EH (cell line): Measurements from ENCODE around the gene ANAPC5.
A peak's percentile ranks its signal among the peaks of the same experiment; 100 is the strongest.
"Not testable (repeated sequence)": the region's sequence is repeated elsewhere in the genome, so short reads cannot be mapped to it uniquely, and the experiment has no call there.

ENCODE experiments used
- DNase-seq: peaks from one replicate; pipeline ENCODE4 v3.0.0-alpha.2; 2015; ENCODE audit warnings: low read depth

ANAPC5 gene, protein sequence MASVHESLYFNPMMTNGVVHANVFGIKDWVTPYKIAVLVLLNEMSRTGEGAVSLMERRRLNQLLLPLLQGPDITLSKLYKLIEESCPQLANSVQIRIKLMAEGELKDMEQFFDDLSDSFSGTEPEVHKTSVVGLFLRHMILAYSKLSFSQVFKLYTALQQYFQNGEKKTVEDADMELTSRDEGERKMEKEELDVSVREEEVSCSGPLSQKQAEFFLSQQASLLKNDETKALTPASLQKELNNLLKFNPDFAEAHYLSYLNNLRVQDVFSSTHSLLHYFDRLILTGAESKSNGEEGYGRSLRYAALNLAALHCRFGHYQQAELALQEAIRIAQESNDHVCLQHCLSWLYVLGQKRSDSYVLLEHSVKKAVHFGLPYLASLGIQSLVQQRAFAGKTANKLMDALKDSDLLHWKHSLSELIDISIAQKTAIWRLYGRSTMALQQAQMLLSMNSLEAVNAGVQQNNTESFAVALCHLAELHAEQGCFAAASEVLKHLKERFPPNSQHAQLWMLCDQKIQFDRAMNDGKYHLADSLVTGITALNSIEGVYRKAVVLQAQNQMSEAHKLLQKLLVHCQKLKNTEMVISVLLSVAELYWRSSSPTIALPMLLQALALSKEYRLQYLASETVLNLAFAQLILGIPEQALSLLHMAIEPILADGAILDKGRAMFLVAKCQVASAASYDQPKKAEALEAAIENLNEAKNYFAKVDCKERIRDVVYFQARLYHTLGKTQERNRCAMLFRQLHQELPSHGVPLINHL

GRCh38 chr12:121351820-121352681 lies at the start of gene ANAPC5:
Gene ANAPC5 (minus strand): TSS chr12:121352411. CDS start chr12:121352340, 71 bp downstream.
- peak; percentile 100 for DNase-seq

DNA sequence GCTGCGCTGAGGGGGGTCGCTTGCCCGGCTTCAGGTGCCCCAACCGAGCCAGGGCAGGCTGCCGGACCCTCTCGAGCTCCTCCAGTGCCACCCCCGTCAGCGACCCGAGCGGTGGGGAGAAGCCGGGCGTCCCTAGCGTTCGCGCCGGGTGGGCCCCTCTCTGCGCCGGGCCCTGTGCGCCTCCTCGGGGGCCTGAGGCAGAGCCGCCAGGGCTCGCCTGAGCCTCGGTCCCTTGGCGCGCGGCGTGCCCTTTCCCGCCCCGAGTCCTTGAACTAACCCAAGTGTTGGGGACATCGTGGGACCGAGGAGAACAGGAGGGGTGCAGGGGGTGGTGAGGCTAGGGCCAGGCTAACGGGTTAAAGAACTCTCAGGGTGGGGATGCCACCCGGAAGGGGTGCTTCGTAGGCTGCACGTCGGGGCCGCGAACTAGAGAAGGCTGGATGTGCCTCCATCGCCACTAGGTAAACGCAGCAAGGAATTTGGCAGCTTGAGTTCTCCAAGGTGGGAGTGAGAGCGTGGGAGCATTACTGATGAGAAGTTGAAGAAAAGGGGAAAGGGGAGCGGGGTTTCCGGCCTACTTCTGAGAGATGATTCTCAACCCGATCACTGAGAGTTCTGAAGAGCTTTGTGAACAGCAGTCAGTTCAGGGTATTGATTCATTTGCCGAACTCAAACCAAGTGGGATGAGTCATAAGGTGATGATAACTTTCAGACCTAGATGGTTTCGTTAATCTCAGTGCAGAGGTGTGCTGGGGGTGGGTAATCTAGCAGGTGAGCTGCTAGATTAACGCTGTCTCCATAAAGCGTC lies 48.3 kb upstream of the ANAPC5 start:
- DNase-seq, result peak; percentile 45

DNA sequence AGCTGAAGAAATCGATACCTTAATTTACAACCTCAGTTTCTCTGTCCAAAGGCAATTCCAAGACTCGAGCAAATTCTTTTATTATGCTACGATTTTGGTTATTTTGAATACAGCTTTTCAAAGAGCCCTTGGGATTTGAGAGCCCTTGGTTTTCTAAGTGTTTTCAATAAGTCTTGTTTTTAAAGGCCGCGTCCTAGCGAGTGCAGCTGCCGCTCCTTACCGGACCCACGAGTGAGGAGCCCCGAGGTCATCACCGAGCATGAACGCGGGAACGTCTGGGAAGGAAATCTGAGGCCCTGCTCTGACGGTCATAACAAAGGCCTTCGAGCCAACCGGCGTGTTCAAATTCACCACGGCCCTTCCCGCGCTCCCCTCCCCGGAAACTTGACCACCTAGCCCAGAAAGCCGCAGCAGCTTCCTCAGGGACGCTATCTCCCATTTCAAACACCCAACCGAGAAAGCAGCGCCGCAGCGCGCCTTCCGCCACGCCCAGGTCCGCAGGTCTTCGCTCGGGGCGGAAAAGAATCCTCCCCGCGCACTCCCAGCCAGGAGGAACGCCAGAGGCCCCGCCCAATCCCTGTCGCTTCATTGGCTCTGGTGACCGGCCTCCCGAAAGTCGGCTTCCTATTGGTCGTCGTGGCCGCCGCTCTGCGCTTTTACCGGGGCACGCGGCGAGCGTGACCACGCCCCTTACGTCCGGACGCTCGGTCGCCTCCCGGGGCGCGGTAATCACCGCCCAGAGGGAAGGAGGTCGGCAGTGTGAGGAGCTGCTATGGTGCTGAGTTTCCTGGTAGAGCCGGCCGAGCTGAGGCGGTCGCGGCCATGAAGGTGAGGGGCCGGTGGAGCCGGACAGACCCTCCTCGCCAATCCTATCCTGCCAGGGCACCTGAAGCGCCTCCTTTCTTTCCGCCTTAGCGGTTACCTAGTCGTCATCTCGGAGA lies 47.5 kb upstream of the ANAPC5 start, which contains the start of gene RNF34:
Gene RNF34 (plus strand): TSS at position 728 of the 941 bp plus-strand sequence. CDS start 95 bp downstream, at position 823.
- DNase-seq, result peak; percentile 99

DNA sequence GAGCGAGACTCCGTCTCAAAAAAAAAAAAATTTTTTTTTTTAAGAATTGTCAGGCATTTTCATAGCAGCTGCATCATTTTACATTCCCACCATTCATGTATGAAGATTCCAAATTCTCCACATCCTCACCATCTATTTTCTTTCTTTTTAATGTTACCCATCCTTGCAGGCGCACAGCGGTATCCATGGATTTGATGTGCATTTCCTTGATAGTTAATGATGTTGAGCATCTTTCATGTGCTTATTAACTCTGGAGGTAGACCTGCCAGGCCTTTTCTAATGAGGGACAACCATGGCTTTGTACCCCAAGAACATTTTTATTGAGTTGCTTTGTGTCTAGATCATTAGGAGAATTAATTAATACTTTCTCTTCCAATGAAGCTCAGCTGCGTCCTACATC lies 46.1 kb upstream of the ANAPC5 start:
- DNase-seq, result no peak

DNA sequence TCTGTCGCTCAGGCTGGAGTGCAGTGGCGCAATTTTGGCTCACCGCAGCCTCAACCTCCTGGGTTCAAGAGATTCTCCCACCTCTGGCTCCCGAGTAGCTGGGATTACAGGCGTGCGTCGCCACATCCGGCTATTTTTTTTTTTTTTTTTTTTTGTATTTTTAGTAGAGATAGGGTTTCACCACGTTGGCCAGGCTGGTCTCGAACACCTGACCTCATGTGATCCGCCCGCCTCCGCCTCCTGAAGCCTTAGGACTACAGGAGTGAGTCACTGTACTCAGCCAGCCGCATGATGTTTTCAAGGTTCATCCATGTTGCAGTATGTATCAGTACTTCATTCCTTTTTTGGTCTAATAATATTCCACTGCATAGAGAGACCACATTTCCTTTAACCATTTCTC lies 45.3 kb upstream of the ANAPC5 start:
- DNase-seq, result no peak

GRCh38 chr12:121392325-121392716 lies 40.1 kb upstream of the ANAPC5 start:
- DNase-seq, result no peak

DNA sequence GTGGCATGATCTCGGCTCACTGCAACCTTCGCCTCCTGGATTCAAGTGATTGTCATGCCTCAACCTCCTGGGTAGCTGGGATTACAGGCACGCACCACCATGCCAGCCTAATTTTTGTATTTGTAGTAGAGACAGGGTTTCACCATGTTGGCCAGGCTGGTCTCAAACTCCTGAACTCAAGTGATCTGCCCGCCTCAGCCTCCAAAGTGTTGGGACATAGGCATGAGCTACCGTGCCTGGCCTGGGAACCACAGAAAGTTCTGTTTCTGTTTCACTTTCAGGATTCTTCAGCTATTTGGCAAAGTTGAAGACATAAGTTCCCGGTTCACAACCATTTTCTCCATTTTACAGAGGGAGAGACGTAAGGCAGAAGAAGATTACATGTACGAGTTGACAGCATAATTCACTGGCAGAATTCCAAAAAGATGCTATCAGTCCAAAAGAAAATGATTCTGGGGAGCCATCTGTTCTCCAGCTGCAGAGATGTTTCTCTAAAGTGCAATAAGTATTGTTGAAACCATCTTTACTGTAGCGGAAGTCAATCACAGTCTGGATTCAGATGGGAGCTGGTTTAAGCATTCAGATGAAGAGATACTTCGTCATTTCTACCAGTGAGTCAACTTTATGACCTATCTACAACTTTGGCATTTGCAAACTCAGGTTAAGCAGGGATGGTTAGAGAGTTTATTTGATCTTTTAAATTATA lies 39.6 kb upstream of the ANAPC5 start:
- peak; percentile 83 for DNase-seq

DNA sequence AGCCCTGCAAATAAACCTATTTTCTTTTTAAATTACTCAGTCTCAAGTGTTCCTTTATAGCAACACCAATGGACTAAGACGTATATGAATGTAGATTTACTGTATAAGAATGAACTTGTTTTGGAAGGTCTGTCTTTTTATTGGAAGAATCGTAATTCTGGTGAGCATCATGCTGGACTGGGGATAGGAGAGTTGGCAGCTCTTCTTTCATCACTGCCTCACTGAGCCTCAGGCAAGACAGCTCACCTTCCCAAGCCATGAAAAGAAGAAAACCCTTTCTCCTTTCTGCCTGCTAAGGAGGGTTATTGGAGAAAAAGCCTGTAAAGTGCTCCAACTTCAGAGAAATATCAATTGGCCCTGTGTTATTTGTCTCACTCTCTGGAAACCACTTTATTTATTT lies 38.6 kb upstream of the ANAPC5 start:
- no peak for DNase-seq

GRCh38 chr12:121388421-121388981 lies 36.3 kb upstream of the ANAPC5 start:
- peak; percentile 92 for DNase-seq

GRCh38 chr12:121384891-121385290 lies 32.7 kb upstream of the ANAPC5 start:
- not testable (repeated sequence) for DNase-seq

DNA sequence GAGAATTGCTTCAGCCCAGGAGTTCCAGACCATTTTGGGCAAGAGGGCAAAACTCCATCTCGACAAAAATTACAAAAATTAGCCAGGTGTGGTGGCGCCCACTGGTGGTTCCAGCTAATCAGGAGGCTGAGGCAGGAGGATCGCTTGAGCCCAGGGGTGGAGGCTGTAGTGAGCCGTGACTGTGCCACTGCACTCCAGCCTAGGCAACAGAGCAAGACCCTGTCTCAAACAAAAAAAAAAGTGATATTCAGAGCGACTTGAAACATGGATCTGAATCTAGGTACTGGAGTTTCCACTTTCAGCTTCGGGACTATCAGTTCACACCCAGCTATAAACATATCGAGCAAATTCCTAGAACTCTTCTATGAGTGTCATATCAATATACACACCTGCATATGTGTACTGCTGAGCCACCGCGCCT lies 31.4 kb upstream of the ANAPC5 start:
- no peak for DNase-seq

- no peak for DNase-seq
Measured at GRCh38 chr12:121379945-121380344, 27.7 kb upstream of the ANAPC5 start.

DNA sequence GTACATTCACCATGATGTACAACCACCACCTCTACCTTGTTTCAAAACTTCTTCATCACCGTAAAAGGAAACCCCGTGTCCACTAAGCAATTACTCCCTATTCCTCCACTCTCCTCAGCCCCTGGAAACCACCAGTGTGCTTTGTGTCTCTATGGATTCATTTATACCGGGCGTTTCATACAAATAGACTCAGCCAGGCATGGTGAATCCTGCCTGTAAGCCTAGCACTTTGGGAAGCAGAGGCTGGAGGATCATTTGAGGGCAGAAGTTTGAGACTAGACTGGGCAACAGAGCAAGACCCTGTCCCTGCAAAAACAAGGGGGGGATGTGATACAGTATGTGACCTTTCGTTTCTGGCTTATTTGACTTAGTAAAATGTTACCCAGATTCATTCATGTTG lies 26.5 kb upstream of the ANAPC5 start:
- DNase-seq, result no peak

- no peak for DNase-seq
Measured at GRCh38 chr12:121376754-121377697, 24.8 kb upstream of the ANAPC5 start.

DNA sequence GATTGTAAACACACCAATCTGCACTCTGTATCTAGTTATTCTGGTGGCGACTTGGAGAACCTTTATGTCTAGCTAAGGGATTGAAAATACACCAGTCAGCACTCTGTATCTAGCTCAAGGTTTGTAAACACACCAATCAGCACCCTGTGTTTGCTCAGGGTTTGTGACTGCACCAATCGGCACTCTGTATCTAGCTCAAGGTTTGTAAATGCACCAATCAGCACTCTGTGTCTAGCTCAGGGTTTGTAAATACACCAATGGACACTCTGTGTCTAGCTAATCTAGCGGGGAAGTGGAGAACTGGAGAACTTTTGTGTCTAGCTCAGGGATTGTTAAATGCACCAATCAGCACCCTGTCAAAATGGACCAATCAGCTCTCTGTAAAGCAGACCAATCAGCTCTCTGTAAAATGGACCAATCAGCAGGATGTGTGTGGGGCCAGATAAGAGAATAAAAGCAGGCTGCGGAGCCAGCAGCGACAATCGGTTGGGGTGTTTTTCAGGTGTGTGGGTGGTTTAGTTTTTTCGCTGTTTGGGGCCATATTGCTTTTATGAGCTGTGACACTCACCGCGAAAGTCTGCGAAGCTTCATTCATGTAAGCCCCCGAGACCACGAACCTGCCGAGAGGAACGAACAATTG lies 22.9 kb upstream of the ANAPC5 start:
- DNase-seq, result not testable (repeated sequence)

DNA sequence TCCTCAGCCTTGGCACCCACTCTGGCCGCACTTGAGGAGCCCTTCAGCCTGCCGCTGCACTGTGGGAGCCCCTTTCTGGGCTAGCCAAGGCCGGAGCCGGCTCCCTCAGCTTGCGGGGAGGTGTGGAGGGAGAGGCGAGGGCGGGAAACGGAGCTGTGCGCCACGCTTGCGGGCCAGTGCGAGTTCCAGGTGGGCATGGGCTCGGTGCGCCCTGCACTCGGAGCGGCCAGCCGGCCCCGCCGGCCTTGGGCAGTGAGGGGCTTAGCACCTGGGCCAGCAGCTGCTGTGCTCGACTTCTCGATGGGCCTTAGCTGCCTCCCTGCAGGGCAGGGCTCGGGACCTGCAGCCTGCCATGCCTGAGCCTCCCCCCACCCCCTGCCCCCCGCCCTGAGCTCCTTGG lies 22.1 kb upstream of the ANAPC5 start:
- not testable (repeated sequence) for DNase-seq

DNA sequence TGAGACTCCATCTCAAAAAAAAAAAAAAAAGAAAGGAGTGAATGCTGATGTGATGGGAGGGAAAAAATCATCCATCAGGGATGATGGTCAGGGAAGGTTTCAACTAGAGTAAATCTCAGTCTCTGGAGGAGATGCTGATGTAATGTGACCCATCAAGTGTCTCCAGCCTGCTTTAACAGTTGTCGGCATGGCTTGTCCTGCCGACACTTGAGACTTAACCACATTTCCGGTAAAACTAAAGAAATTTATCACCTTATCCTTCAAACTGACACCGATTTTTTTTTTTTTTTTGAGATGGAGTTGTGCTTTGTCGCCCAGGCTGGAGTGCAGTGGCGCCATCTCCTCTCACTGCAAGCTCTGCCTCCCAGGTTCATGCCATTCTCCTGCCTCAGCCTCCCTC lies 21.5 kb upstream of the ANAPC5 start:
- DNase-seq, result no peak

DNA sequence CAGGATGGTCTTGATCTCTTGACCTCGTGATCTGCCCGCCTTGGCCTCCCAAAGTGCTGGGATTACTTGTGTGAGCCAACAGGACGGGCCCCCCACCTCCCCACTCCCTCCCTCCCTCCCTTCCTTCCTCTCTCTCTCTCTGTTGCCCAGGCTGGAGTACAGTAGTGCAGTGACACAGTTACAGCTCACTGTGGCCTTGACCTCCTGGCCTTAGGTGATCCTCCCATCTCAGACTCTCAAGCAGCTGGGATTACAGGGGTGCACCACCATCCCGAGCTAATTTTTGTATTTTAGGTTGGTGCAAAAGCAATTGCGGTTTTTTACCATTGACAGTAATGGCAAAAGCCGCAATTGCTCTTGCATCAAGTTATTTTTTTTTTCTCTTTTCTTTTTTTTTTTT lies 19.2 kb upstream of the ANAPC5 start:
- DNase-seq, result no peak
